Left ventricle myocardium inferior (tissue), 1 donor: ENCODE results near the gene PARP8. TPM values are rescaled to one million over a fixed set of nuclear protein-coding genes. Genes with fewer than 3 reads are reported as not detected.

Source experiments
- DNase-seq: peaks from one replicate; pipeline ENCODE4 v3.0.0-alpha.2; 2020
- H3K27ac ChIP-seq: fragments of 200-600 bp; replicated peaks from 2 replicates; pipeline ENCODE4 v1.8.0; 2021
- H3K27me3 ChIP-seq: fragments of 200-600 bp; 2 replicates; pipeline ENCODE4 v1.8.0; 2021; ENCODE audit warnings: low read depth
- H3K36me3 ChIP-seq: fragments of 200-600 bp; 2 replicates; pipeline ENCODE4 v1.8.0; 2021
- H3K4me1 ChIP-seq: fragments of 200-600 bp; 2 replicates; pipeline ENCODE4 v1.8.0; 2021
- H3K4me3 ChIP-seq: fragments of 200-600 bp; 2 replicates; pipeline ENCODE4 v1.8.0; 2021; ENCODE audit warnings: mild to moderate bottlenecking, moderate library complexity
- H3K9me3 ChIP-seq: fragments of 200-600 bp; replicated peaks from 2 replicates; pipeline ENCODE4 v1.8.0; 2021
- CTCF ChIP-seq: fragments of 200-600 bp; IDR thresholded peaks from 2 replicates; pipeline ENCODE4 v1.8.0; 2021; ENCODE audit warnings: antibody characterized with exemption, mild to moderate bottlenecking, borderline replicate concordance
- intact Hi-C: fragments of 100-400 bp; cut with micrococcal nuclease; formaldehyde crosslinking; loops from one replicate; pipeline ENCODE4 v1.11.0; 2022
- total RNA-seq: library from RNA; stranded (reverse); fragmentation: NEBNext Ultra II Directional; extraction: Animal tissue kit (Norgen Biotek cat#: 25700); gene quantifications from one replicate; pipeline ENCODE4 v1.2.1, GENCODE V29; 2021
- donor health status: DM: no; HTN: yes; CAD: no; lungs with severe emphysema.

PARP8 gene
- total RNA-seq, 1 donor from 2014 or later = 6.6 TPM

DNA sequence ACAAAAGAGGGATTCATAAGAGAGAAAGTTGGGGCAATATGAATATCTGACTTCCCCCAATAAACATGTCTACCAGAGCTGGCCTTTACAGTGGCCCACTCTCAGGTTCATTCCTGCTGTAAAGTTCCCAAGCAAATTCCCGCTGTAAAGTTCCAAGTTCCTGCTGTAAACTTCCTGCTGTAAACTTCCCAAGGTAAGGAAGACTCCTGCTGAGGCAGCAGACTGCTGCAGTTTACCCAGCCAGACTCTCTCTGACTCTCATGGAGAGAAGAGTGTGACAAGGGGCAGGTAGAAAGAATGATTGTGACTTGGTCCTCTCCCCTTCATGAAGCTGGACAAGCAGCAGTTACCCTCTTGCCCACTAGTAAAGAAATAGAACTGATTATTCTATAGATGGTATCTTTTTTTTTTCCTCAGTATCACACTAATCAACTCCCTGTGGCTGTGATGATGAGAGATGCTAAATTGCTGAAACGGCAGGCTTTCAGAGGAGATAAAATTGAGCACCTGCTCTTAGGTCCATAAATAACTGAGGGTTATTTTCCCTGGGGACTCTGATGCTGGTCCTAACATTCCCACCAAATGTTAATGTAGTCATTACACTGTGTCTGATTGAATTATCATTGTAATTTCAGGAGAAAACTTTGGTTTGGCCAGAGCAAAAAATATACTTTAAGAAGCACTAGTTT lies 220.4 kb downstream of the PARP8 start:
- Histone ChIP-seq H3K4me3 (no peak overlapping the region), H3K9me3 (no peaks in the 10 kb centered on the region), H3K4me1 (no peaks in the 10 kb centered on the region), H3K27ac (no peak overlapping the region), H3K27me3 (no peaks in the 10 kb centered on the region), H3K36me3 (no peaks in the 10 kb centered on the region)
- no peak for TF ChIP-seq CTCF
- intact Hi-C loops = no loop called here
- DNase-seq = no peak

GRCh38 chr5:50887889-50888633 lies 221.6 kb downstream of the PARP8 start:
- TF ChIP-seq CTCF = no peak
- H3K9me3 ChIP-seq = no peaks in the 10 kb centered on the region
- H3K4me1 ChIP-seq = no peaks in the 10 kb centered on the region
- intact Hi-C loops = no loop called here
- H3K4me3 ChIP-seq = no peak overlapping the region
- no peak for DNase-seq
- no peaks in the 10 kb centered on the region for H3K27me3 ChIP-seq
- no peak overlapping the region for H3K27ac ChIP-seq
- no peaks in the 10 kb centered on the region for H3K36me3 ChIP-seq

DNA sequence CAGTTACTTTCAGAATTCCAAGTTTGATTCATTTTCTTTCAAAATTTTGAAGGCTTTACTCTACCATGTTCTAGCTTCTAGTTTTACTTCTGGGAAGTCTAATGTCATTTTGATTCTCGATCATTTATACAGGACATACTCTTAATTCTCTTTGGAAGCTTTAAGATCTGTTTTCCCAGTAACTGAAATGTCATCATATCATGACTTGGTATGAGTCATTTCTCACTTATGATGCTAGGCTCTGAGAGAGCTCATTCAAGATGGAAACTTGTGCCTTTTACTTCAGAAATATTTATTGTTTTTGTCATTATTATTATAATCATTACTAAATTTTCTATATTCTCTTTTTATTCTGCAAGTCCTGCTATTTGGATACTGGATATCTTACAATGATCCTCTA lies 222.3 kb downstream of the PARP8 start:
- intact Hi-C loops = no loop called here
- Histone ChIP-seq H3K4me3 (no peak overlapping the region), H3K4me1 (no peaks in the 10 kb centered on the region), H3K27me3 (no peaks in the 10 kb centered on the region), H3K27ac (no peak overlapping the region), H3K9me3 (no peaks in the 10 kb centered on the region), H3K36me3 (no peaks in the 10 kb centered on the region)
- no peak for TF ChIP-seq CTCF
- no peak for DNase-seq

DNA sequence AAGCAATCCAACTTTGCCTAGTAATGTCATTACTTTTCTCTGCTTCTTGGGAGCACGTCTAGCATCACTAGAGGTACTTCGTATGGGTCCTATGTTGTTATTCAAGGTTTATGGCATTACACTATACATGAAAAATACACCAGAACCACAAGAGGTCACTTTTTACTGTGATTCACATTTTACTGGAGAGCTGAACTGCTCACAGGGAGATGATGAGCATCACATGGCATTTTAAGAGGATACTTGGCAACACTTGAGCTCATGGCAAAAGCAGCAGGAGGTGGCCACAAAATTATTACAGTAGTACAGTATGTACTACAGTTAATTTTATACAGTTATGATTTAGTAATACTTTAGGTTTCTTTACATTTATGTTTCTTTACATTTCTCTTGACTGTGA lies 223.4 kb downstream of the PARP8 start:
- Histone ChIP-seq H3K27me3 (no peaks in the 10 kb centered on the region), H3K36me3 (no peaks in the 10 kb centered on the region), H3K4me3 (no peak overlapping the region), H3K4me1 (no peaks in the 10 kb centered on the region), H3K9me3 (no peaks in the 10 kb centered on the region), H3K27ac (no peak overlapping the region)
- TF ChIP-seq CTCF = no peak
- intact Hi-C loops = no loop called here
- DNase-seq = no peak

Other genes starting within 250 kb of the PARP8 start
- gene EMB, start 225.3 kb upstream of the PARP8 start, total RNA-seq = 16.6 TPM